ENCODE measurements around the gene HECW1. TPM values are rescaled to one million over a fixed set of nuclear protein-coding genes. Genes with fewer than 3 reads are reported as not detected.

HECW1 gene
- total RNA-seq, 1 donor = under 0.01 TPM

- H3K9me3 ChIP-seq (ENCODE audit: low read depth, low read length) = no peaks in the 10 kb centered on the region
Observed at GRCh38 chr7:43433639-43434038, 321.2 kb downstream of the HECW1 start.

GRCh38 chr7:43437001-43437400, 324.6 kb downstream of the HECW1 start:
- no peaks in the 10 kb centered on the region for H3K9me3 ChIP-seq (ENCODE audit: low read depth, low read length)
- H3K27me3 ChIP-seq (ENCODE audit: insufficient read depth, low read length) = no peaks in the 10 kb centered on the region
- no peak overlapping the region for H3K4me3 ChIP-seq (ENCODE audit: low read length)
- no peaks in the 10 kb centered on the region for H3K4me1 ChIP-seq (ENCODE audit: insufficient read depth, low read length)

More at GRCh38 chr7:43433639-43434038, 321.2 kb downstream of the HECW1 start:
- no peaks in the 10 kb centered on the region for H3K4me1 ChIP-seq (ENCODE audit: insufficient read depth, low read length)
- no peaks in the 10 kb centered on the region for H3K27me3 ChIP-seq (ENCODE audit: insufficient read depth, low read length)
- H3K4me3 ChIP-seq (ENCODE audit: low read length) = no peak overlapping the region

- Histone ChIP-seq H3K9me3 (ENCODE audit: low read depth, low read length) (no peaks in the 10 kb centered on the region), H3K4me1 (ENCODE audit: insufficient read depth, low read length) (no peaks in the 10 kb centered on the region), H3K27me3 (ENCODE audit: insufficient read depth, low read length) (no peaks in the 10 kb centered on the region), H3K4me3 (ENCODE audit: low read length) (no peak overlapping the region)
Observed at GRCh38 chr7:43438897-43439479, 326.5 kb downstream of the HECW1 start.

- no peaks in the 10 kb centered on the region for H3K27me3 ChIP-seq (ENCODE audit: insufficient read depth, low read length)
- no peak overlapping the region for H3K4me3 ChIP-seq (ENCODE audit: low read length)
- no peaks in the 10 kb centered on the region for H3K4me1 ChIP-seq (ENCODE audit: insufficient read depth, low read length)
- H3K9me3 ChIP-seq (ENCODE audit: low read depth, low read length) = no peaks in the 10 kb centered on the region
Observed at GRCh38 chr7:43439631-43440401, 327.4 kb downstream of the HECW1 start.

- H3K4me3 ChIP-seq (ENCODE audit: low read length) = no peak overlapping the region
- no peaks in the 10 kb centered on the region for H3K4me1 ChIP-seq (ENCODE audit: insufficient read depth, low read length)
- no peaks in the 10 kb centered on the region for H3K9me3 ChIP-seq (ENCODE audit: low read depth, low read length)
- H3K27me3 ChIP-seq (ENCODE audit: insufficient read depth, low read length) = no peaks in the 10 kb centered on the region
Observed at GRCh38 chr7:43441231-43442130, 329.0 kb downstream of the HECW1 start.

- Histone ChIP-seq H3K4me3 (ENCODE audit: low read length) (no peak overlapping the region), H3K27me3 (ENCODE audit: insufficient read depth, low read length) (no peaks in the 10 kb centered on the region), H3K4me1 (ENCODE audit: insufficient read depth, low read length) (no peaks in the 10 kb centered on the region), H3K9me3 (ENCODE audit: low read depth, low read length) (no peaks in the 10 kb centered on the region)
Observed at GRCh38 chr7:43443381-43443780, 330.9 kb downstream of the HECW1 start.

- H3K4me3 ChIP-seq (ENCODE audit: low read length) = no peak overlapping the region
- H3K9me3 ChIP-seq (ENCODE audit: low read depth, low read length) = no peaks in the 10 kb centered on the region
- H3K4me1 ChIP-seq (ENCODE audit: insufficient read depth, low read length) = no peaks in the 10 kb centered on the region
- H3K27me3 ChIP-seq (ENCODE audit: insufficient read depth, low read length) = no peaks in the 10 kb centered on the region
Observed at GRCh38 chr7:43444711-43445578, 332.5 kb downstream of the HECW1 start.

GRCh38 chr7:43449577-43449976, 337.1 kb downstream of the HECW1 start:
- no peak overlapping the region for H3K4me3 ChIP-seq (ENCODE audit: low read length)
- no peaks in the 10 kb centered on the region for H3K4me1 ChIP-seq (ENCODE audit: insufficient read depth, low read length)
- H3K27me3 ChIP-seq (ENCODE audit: insufficient read depth, low read length) = no peaks in the 10 kb centered on the region
- H3K9me3 ChIP-seq (ENCODE audit: low read depth, low read length) = no peaks in the 10 kb centered on the region

- Histone ChIP-seq H3K9me3 (ENCODE audit: low read depth, low read length) (no peaks in the 10 kb centered on the region), H3K27me3 (ENCODE audit: insufficient read depth, low read length) (no peaks in the 10 kb centered on the region), H3K4me3 (ENCODE audit: low read length) (no peak overlapping the region), H3K4me1 (ENCODE audit: insufficient read depth, low read length) (no peaks in the 10 kb centered on the region)
Observed at GRCh38 chr7:43450894-43451293, 338.4 kb downstream of the HECW1 start.

GRCh38 chr7:43454936-43455518, 342.6 kb downstream of the HECW1 start:
- Histone ChIP-seq H3K9me3 (ENCODE audit: low read depth, low read length) (no peaks in the 10 kb centered on the region), H3K27me3 (ENCODE audit: insufficient read depth, low read length) (no peaks in the 10 kb centered on the region), H3K4me3 (ENCODE audit: low read length) (no peak overlapping the region)

GRCh38 chr7:43456200-43456599, 343.8 kb downstream of the HECW1 start:
- Histone ChIP-seq H3K4me1 (ENCODE audit: insufficient read depth, low read length) (no peaks in the 10 kb centered on the region), H3K27me3 (ENCODE audit: insufficient read depth, low read length) (no peaks in the 10 kb centered on the region), H3K4me3 (ENCODE audit: low read length) (no peak overlapping the region), H3K9me3 (ENCODE audit: low read depth, low read length) (no peaks in the 10 kb centered on the region)

More at GRCh38 chr7:43454936-43455518, 342.6 kb downstream of the HECW1 start:
- no peaks in the 10 kb centered on the region for H3K4me1 ChIP-seq (ENCODE audit: insufficient read depth, low read length)

GRCh38 chr7:43458330-43459018, 346.0 kb downstream of the HECW1 start:
- Histone ChIP-seq H3K4me3 (ENCODE audit: low read length) (no peak overlapping the region), H3K4me1 (ENCODE audit: insufficient read depth, low read length) (no peaks in the 10 kb centered on the region), H3K27me3 (ENCODE audit: insufficient read depth, low read length) (no peaks in the 10 kb centered on the region), H3K9me3 (ENCODE audit: low read depth, low read length) (no peaks in the 10 kb centered on the region)

GRCh38 chr7:43459019-43459337, 346.5 kb downstream of the HECW1 start:
- Histone ChIP-seq H3K4me3 (ENCODE audit: low read length) (no peak overlapping the region), H3K4me1 (ENCODE audit: insufficient read depth, low read length) (no peaks in the 10 kb centered on the region), H3K9me3 (ENCODE audit: low read depth, low read length) (no peaks in the 10 kb centered on the region), H3K27me3 (ENCODE audit: insufficient read depth, low read length) (no peaks in the 10 kb centered on the region)
